Activated effector memory CD4-positive, alpha-beta T cell treated with anti-CD3 and anti-CD28 coated beads, Interleukin-2, amount 50 U/mL, for 16 hours (primary cell): Measurements from ENCODE around the gene FAM124A.

Source experiments
- DNase-seq: peaks from one replicate; pipeline ENCODE4 v3.0.0-alpha.2; 2020

The FAM124A gene

GRCh38 chr13:51311957-51312520 lies 89.8 kb downstream of the FAM124A start:
- no peak for DNase-seq

- no peak for DNase-seq
Measured at GRCh38 chr13:51313619-51314018, 91.4 kb downstream of the FAM124A start.

- no peak for DNase-seq
Measured at GRCh38 chr13:51317262-51317661, 95.1 kb downstream of the FAM124A start.

- DNase-seq: no peak
Measured at GRCh38 chr13:51318015-51318414, 95.8 kb downstream of the FAM124A start.

GRCh38 chr13:51318876-51319275 lies 96.7 kb downstream of the FAM124A start:
- DNase-seq: no peak

GRCh38 chr13:51321836-51322235 lies 99.6 kb downstream of the FAM124A start:
- no peak for DNase-seq

GRCh38 chr13:51322826-51323225 lies 100.6 kb downstream of the FAM124A start:
- no peak for DNase-seq

GRCh38 chr13:51323824-51324511 lies 101.8 kb downstream of the FAM124A start:
- DNase-seq: no peak

GRCh38 chr13:51324714-51325420 lies 102.7 kb downstream of the FAM124A start:
- DNase-seq: no peak

GRCh38 chr13:51325837-51326236 lies 103.6 kb downstream of the FAM124A start:
- no peak for DNase-seq

GRCh38 chr13:51326777-51327176 lies 104.6 kb downstream of the FAM124A start:
- DNase-seq: no peak

- DNase-seq: no peak
Measured at GRCh38 chr13:51327961-51328360, 105.8 kb downstream of the FAM124A start.

- DNase-seq: no peak
Measured at GRCh38 chr13:51328488-51328887, 106.3 kb downstream of the FAM124A start.

GRCh38 chr13:51329606-51330005 lies 107.4 kb downstream of the FAM124A start:
- DNase-seq: no peak

- no peak for DNase-seq
Measured at GRCh38 chr13:51330791-51331190, 108.6 kb downstream of the FAM124A start.

GRCh38 chr13:51331354-51331861 lies 109.2 kb downstream of the FAM124A start:
- DNase-seq: no peak

GRCh38 chr13:51332566-51333361 lies 110.6 kb downstream of the FAM124A start:
- no peak for DNase-seq

- no peak for DNase-seq
Measured at GRCh38 chr13:51333421-51333820, 111.2 kb downstream of the FAM124A start.

GRCh38 chr13:51333826-51334225 lies 111.6 kb downstream of the FAM124A start:
- no peak for DNase-seq
